Uterus (tissue), 4 donors: ENCODE measurements around the gene GORASP2. TPM values are rescaled to one million over a fixed set of nuclear protein-coding genes. Genes with fewer than 3 reads are reported as not detected.

Experiments used
- DNase-seq, 2 donors: peaks; one replicate each; pipeline ENCODE4 v3.0.0-alpha.2; 2019 to 2020
- H3K27ac ChIP-seq, 2 donors: fragments of 200-600 bp; sonication (generic); 1 replicate in 1 of 2; 2 replicates in 1 of 2; pipeline ENCODE4 v1.5.1; 2016 to 2018
- H3K27me3 ChIP-seq, 2 donors: fragments of 200-600 bp; sonication (generic); one replicate each; pipeline ENCODE4 v1.5.1; 2018 to 2019; ENCODE audit warnings: control low read depth in 1 of 2
- H3K36me3 ChIP-seq, 2 donors: fragments of 200-600 bp; sonication (generic); one replicate each; pipeline ENCODE4 v1.5.1; 2019; ENCODE audit warnings: control low read depth in 1 of 2
- H3K4me1 ChIP-seq, 2 donors: fragments of 200-600 bp; sonication (generic); one replicate each; pipeline ENCODE4 v1.5.1; 2018 to 2019; ENCODE audit warnings: control low read depth in 1 of 2
- H3K4me3 ChIP-seq, 2 donors: fragments of 200-600 bp; sonication (generic); 1 replicate in 1 of 2; 2 replicates in 1 of 2; pipeline ENCODE4 v1.5.1; 2018 to 2019; ENCODE audit warnings: mild to moderate bottlenecking in 1 of 2
- H3K9me3 ChIP-seq, 2 donors: fragments of 200-600 bp; sonication (generic); one replicate each; pipeline ENCODE4 v1.5.1; 2019; ENCODE audit warnings: control low read depth in 1 of 2
- POLR2A ChIP-seq, 2 donors: fragments of 450-650 bp; IDR thresholded peaks; one replicate each; pipeline ENCODE4 v1.6.1; 2016; ENCODE audit warnings: antibody characterized with exemption in 2 of 2, mild to moderate bottlenecking in 1 of 2, moderate library complexity in 1 of 2
- intact Hi-C: fragments of 100-400 bp; cut with DNase I; formaldehyde crosslinking; loops from one replicate; pipeline ENCODE4 v1.15.1; 2023; ENCODE audit warnings: low total_unique reads
- total RNA-seq, 4 donors: library from RNA; depleted of rRNA in 3 of 4; stranded (reverse); fragments of >200 nt in 3 of 4; gene quantifications; one replicate each; pipeline versions ENCODE4 v1.1.0 to v1.2.4, GENCODE V29; 2014 to 2023
- TF ChIP-seq, protein P1 (sequence below), 4 experiments: fragments of 200-600 bp in 2 of 4; fragments of 450-650 bp in 2 of 4; sonication (generic) in 2 of 4; IDR thresholded peaks; one replicate each; pipeline ENCODE4 v1.5.1; 2016 to 2019; ENCODE audit warnings: antibody characterized with exemption in 4 of 4, mild to moderate bottlenecking in 2 of 4, moderate library complexity in 1 of 4
- donor health status: DM: yes; HTN: yes; CAD: no.

GORASP2 gene
- total RNA-seq, 4 donors from 2014 or later, result 23.1 to 116 (median 65.4) TPM

DNA sequence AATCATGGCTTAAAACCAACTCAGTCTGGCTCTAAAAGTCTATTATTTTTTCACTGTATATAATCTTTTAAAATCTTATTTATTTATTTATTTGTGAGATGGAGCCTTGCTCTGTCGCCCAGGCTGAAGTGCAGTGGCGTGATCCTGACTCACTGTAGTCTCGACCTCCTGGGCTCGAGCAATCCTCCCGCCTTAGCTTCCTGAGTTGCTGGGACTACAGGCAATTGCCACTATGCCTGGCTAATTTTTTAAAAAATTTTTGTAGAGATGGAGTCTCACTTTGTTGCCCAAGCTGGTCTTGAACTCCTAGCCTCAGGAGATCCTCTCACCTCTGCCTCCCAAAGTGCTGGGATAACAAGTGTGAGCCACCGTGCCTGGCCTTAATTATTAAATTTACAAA is 14.5 kb downstream of the GORASP2 start:
- intact Hi-C loops, result no loop called here
- H3K36me3 ChIP-seq, result no peaks in the 10 kb centered on the region
- no peak overlapping the region for H3K4me3 ChIP-seq
- H3K27ac ChIP-seq, result no peak overlapping the region
- H3K27me3 ChIP-seq, result no peaks in the 10 kb centered on the region
- TF ChIP-seq, protein P1, sequence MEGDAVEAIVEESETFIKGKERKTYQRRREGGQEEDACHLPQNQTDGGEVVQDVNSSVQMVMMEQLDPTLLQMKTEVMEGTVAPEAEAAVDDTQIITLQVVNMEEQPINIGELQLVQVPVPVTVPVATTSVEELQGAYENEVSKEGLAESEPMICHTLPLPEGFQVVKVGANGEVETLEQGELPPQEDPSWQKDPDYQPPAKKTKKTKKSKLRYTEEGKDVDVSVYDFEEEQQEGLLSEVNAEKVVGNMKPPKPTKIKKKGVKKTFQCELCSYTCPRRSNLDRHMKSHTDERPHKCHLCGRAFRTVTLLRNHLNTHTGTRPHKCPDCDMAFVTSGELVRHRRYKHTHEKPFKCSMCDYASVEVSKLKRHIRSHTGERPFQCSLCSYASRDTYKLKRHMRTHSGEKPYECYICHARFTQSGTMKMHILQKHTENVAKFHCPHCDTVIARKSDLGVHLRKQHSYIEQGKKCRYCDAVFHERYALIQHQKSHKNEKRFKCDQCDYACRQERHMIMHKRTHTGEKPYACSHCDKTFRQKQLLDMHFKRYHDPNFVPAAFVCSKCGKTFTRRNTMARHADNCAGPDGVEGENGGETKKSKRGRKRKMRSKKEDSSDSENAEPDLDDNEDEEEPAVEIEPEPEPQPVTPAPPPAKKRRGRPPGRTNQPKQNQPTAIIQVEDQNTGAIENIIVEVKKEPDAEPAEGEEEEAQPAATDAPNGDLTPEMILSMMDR (IDR thresholded peaks at IDR 0.05), result no peak
- TF ChIP-seq POLR2A (IDR thresholded peaks at IDR 0.05), result no peak
- peaks cover 0 to 3% of the 10 kb centered on the region in 2 donors for H3K4me1 ChIP-seq
- no peak for DNase-seq
- H3K9me3 ChIP-seq, result no peaks in the 10 kb centered on the region

GRCh38 chr2:170944545-170944944 is 15.5 kb downstream of the GORASP2 start:
- H3K36me3 ChIP-seq, result no peaks in the 10 kb centered on the region
- H3K27me3 ChIP-seq, result no peaks in the 10 kb centered on the region
- no peak for TF ChIP-seq POLR2A (IDR thresholded peaks at IDR 0.05)
- TF ChIP-seq, protein P1 (IDR thresholded peaks at IDR 0.05), result no peak
- no peak for DNase-seq
- H3K27ac ChIP-seq, result no peak overlapping the region
- no peak overlapping the region for H3K4me3 ChIP-seq
- H3K4me1 ChIP-seq, result peaks cover 0 to 3% of the 10 kb centered on the region in 2 donors
- no peaks in the 10 kb centered on the region for H3K9me3 ChIP-seq
- intact Hi-C loops, result no loop called here

- no peaks in the 10 kb centered on the region for H3K27me3 ChIP-seq
- intact Hi-C loops, result no loop called here
- H3K36me3 ChIP-seq, result no peaks in the 10 kb centered on the region
- H3K9me3 ChIP-seq, result no peaks in the 10 kb centered on the region
- no peak for TF ChIP-seq POLR2A (IDR thresholded peaks at IDR 0.05)
- TF ChIP-seq, protein P1 (IDR thresholded peaks at IDR 0.05), result no peak
- no peak overlapping the region for H3K4me3 ChIP-seq
- no peak for DNase-seq
- no peaks in the 10 kb centered on the region for H3K4me1 ChIP-seq
- H3K27ac ChIP-seq, result no peak overlapping the region
Measured at GRCh38 chr2:170949415-170949814, 20.4 kb downstream of the GORASP2 start.

DNA sequence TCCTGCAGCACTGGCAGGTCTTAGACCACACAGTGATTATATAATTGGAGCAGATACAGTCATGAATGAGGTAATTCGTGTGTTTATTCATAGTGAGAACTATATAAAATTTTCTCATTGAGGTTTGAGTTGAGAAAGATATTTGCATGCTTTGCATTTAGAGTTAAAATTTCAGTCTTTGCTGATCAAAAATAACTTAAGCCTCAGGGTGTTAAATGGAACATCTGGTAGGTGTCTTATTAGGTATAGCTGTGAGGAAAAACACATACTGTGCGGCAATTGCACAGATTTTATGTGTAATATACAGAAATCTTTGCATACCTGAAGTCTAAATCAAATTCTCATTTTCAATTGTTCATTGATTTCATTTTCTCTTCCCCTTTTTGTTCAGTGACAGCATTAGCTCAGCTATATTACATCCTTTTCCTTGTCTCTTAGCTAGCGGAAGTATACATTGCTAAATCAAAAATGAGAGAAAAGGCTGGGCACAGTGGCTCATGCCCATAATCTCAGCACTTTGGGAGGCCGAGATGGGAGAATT is 21.2 kb downstream of the GORASP2 start:
- Histone ChIP-seq H3K4me1 (no peaks in the 10 kb centered on the region), H3K27me3 (no peaks in the 10 kb centered on the region), H3K9me3 (no peaks in the 10 kb centered on the region), H3K36me3 (no peaks in the 10 kb centered on the region), H3K4me3 (no peak overlapping the region), H3K27ac (no peak overlapping the region)
- intact Hi-C loops, result no loop called here
- DNase-seq, result no peak
- no peak for TF ChIP-seq POLR2A (IDR thresholded peaks at IDR 0.05)
- TF ChIP-seq, protein P1 (IDR thresholded peaks at IDR 0.05), result no peak

GRCh38 chr2:170953941-170954340 is 24.9 kb downstream of the GORASP2 start:
- Histone ChIP-seq H3K27ac (no peak overlapping the region), H3K9me3 (no peaks in the 10 kb centered on the region), H3K27me3 (no peaks in the 10 kb centered on the region), H3K36me3 (no peaks in the 10 kb centered on the region), H3K4me1 (no peaks in the 10 kb centered on the region), H3K4me3 (no peak overlapping the region)
- intact Hi-C loops, result no loop called here
- TF ChIP-seq POLR2A (IDR thresholded peaks at IDR 0.05), result no peak
- TF ChIP-seq, protein P1 (IDR thresholded peaks at IDR 0.05), result no peak
- no peak for DNase-seq
